Keratinocyte (primary cell): ENCODE data around the gene LACTBL1. TPM values are rescaled to one million over a fixed set of nuclear protein-coding genes. Genes with fewer than 3 reads are reported as not detected.

Experiments used
- DNase-seq: peaks from one replicate; pipeline ENCODE4 v3.0.0-alpha.2; 2011; ENCODE audit warnings: low read depth, missing footprints, low spot score
- FAIRE-seq: peaks from 2 replicates; lab custom pipeline; 2011; peaks lifted over from hg19 to GRCh38; lab: Jason Lieb, UNC
- H2AFZ ChIP-seq: 2 replicates; pipeline ENCODE4 v1.6.0; 2012; ENCODE audit warnings: low read length, control low read depth, inconsistent platforms; ENCODE audit not compliant: control insufficient read depth
- H3K27ac ChIP-seq: 2 replicates; pipeline ENCODE4 v1.5.1; 2011; ENCODE audit warnings: low read length; ENCODE audit not compliant: control insufficient read depth, insufficient read depth
- H3K27me3 ChIP-seq: 3 replicates; pipeline ENCODE4 v1.6.0; 2011; ENCODE audit warnings: low read length; ENCODE audit not compliant: control insufficient read depth, insufficient read depth; ENCODE audit errors: extremely low read depth
- H3K36me3 ChIP-seq, 2 experiments: 2 replicates in 1 of 2; 3 replicates in 1 of 2; pipeline ENCODE4 v1.5.1; 2011; ENCODE audit warnings: low read length in 2 of 2, mild to moderate bottlenecking in 1 of 2; ENCODE audit not compliant: control insufficient read depth in 2 of 2, insufficient read depth in 2 of 2; ENCODE audit errors: extremely low read depth in 1 of 2
- H3K4me1 ChIP-seq: 3 replicates; pipeline ENCODE4 v1.5.1; 2011; ENCODE audit warnings: low read length; ENCODE audit not compliant: control insufficient read depth, insufficient read depth; ENCODE audit errors: extremely low read depth
- H3K4me2 ChIP-seq: 3 replicates; pipeline ENCODE4 v1.6.0; 2011; ENCODE audit warnings: low read depth, low read length; ENCODE audit not compliant: control insufficient read depth, insufficient read depth; ENCODE audit errors: extremely low read depth
- H3K4me3 ChIP-seq, 3 experiments: fragments of 200-600 bp in 1 of 3; sonication (generic) in 1 of 3; 2 replicates in 2 of 3; 3 replicates in 1 of 3; pipeline ENCODE4 v1.5.1; 2011 to 2016; ENCODE audit warnings: low read length in 3 of 3, mild to moderate bottlenecking in 3 of 3, control low read depth in 2 of 3, inconsistent platforms in 1 of 3, low read depth in 1 of 3, mixed read lengths in 1 of 3, mixed run types in 1 of 3, moderate library complexity in 1 of 3; ENCODE audit not compliant: control insufficient read depth in 2 of 3, insufficient read depth in 2 of 3; ENCODE audit errors: extremely low read depth in 1 of 3
- H3K79me2 ChIP-seq: 2 replicates; pipeline ENCODE4 v1.6.0; 2012; ENCODE audit warnings: low read length; ENCODE audit not compliant: control insufficient read depth, insufficient read depth
- H3K9ac ChIP-seq: 3 replicates; pipeline ENCODE4 v1.6.0; 2011; ENCODE audit warnings: low read length; ENCODE audit not compliant: control insufficient read depth, insufficient read depth; ENCODE audit errors: extremely low read depth
- H3K9me1 ChIP-seq: 3 replicates; pipeline ENCODE4 v1.6.0; 2011; ENCODE audit warnings: low read length; ENCODE audit not compliant: control insufficient read depth, insufficient read depth; ENCODE audit errors: extremely low read depth
- H3K9me3 ChIP-seq: 2 replicates; pipeline ENCODE4 v1.5.1; 2012; ENCODE audit warnings: low read depth, low read length; ENCODE audit not compliant: control insufficient read depth
- H4K20me1 ChIP-seq: 3 replicates; pipeline ENCODE4 v1.6.0; 2011; ENCODE audit warnings: low read length; ENCODE audit not compliant: control insufficient read depth, insufficient read depth; ENCODE audit errors: extremely low read depth
- EZH2 ChIP-seq: IDR thresholded peaks from one replicate; pipeline ENCODE4 v1.6.1; 2012; ENCODE audit warnings: inconsistent platforms, mild to moderate bottlenecking, low read length, moderate library complexity
- dilution Hi-C: fragments of 300-500 bp; cut with MboI; formaldehyde crosslinking; loops from one replicate; pipeline ENCODE4 v1.7.0; 2020; ENCODE audit warnings: low sequenced_read_pairs; ENCODE audit not compliant: extremely low pct_ligation_motif_present
- polyA plus RNA-seq, 5 experiments: library from polyadenylated mRNA; depleted of rRNA in 3 of 5; stranded (reverse) in 3 of 5; stranded (forward) in 1 of 5; unstranded in 1 of 5; fragments of >200 nt; gene quantifications; 1 replicate in 1 of 5; 2 replicates in 3 of 5; 3 replicates in 1 of 5; pipeline versions ENCODE4 v1.2.1 to v1.2.3, GENCODE V29; 2011 to 2012; ENCODE audit warnings: missing spikeins in 2 of 5, low read depth in 1 of 5, low replicate concordance in 1 of 5
- TF ChIP-seq, protein P1 (sequence below), 3 experiments: IDR thresholded peaks in 1 of 3; conservative IDR thresholded peaks in 1 of 3; optimal IDR thresholded peaks in 1 of 3; 2 replicates in 2 of 3; 3 replicates in 1 of 3; pipeline versions ENCODE3 to v1.5.1; 2011; ENCODE audit warnings: low read length in 3 of 3, mild to moderate bottlenecking in 3 of 3, moderate library complexity in 2 of 3, control low read depth in 1 of 3, inconsistent platforms in 1 of 3; ENCODE audit not compliant: insufficient read depth in 2 of 3; ENCODE audit errors: extremely low read depth in 1 of 3

LACTBL1 gene
- polyA plus RNA-seq, 1 donor (not counting 4 experiments of a cell fraction or from before 2014, with no cell fraction given), result not detected

GRCh38 chr1:22952694-22953056, 20.0 kb downstream of the LACTBL1 start:
- TF ChIP-seq, protein P1, sequence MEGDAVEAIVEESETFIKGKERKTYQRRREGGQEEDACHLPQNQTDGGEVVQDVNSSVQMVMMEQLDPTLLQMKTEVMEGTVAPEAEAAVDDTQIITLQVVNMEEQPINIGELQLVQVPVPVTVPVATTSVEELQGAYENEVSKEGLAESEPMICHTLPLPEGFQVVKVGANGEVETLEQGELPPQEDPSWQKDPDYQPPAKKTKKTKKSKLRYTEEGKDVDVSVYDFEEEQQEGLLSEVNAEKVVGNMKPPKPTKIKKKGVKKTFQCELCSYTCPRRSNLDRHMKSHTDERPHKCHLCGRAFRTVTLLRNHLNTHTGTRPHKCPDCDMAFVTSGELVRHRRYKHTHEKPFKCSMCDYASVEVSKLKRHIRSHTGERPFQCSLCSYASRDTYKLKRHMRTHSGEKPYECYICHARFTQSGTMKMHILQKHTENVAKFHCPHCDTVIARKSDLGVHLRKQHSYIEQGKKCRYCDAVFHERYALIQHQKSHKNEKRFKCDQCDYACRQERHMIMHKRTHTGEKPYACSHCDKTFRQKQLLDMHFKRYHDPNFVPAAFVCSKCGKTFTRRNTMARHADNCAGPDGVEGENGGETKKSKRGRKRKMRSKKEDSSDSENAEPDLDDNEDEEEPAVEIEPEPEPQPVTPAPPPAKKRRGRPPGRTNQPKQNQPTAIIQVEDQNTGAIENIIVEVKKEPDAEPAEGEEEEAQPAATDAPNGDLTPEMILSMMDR (optimal IDR thresholded peaks at IDR 0.05 in 1 of 3, IDR thresholded peaks at IDR 0.05 in 1 of 3, conservative IDR thresholded peaks at IDR 0.05 in 1 of 3; ENCODE audit: extremely low read depth in 1 of 3, insufficient read depth in 2 of 3, low read length in 3 of 3), result no peak
- no peak for TF ChIP-seq EZH2
- dilution Hi-C loops, result no loop called here
- H3K27me3 ChIP-seq, result peaks cover 33% of the 10 kb centered on the region
- H3K9ac ChIP-seq, result no peak overlapping the region
- no peaks in the 10 kb centered on the region for H3K36me3 ChIP-seq
- H3K27ac ChIP-seq, result no peak overlapping the region
- H3K4me1 ChIP-seq, result no peaks in the 10 kb centered on the region
- H2AFZ ChIP-seq, result no peak overlapping the region
- H3K4me2 ChIP-seq, result no peak overlapping the region
- no peaks in the 10 kb centered on the region for H4K20me1 ChIP-seq
- no peak for FAIRE-seq
- H3K79me2 ChIP-seq, result no peaks in the 10 kb centered on the region
- H3K4me3 ChIP-seq, result no peak overlapping the region
- H3K9me3 ChIP-seq, result no peaks in the 10 kb centered on the region
- no peaks in the 10 kb centered on the region for H3K9me1 ChIP-seq
- DNase-seq, result no peak

- Histone ChIP-seq H3K9me1 (no peaks in the 10 kb centered on the region), H3K4me1 (no peaks in the 10 kb centered on the region), H3K4me3 (no peak overlapping the region), H3K36me3 (no peaks in the 10 kb centered on the region), H3K79me2 (no peaks in the 10 kb centered on the region), H3K27ac (no peak overlapping the region), H3K27me3 (peaks cover 33% of the 10 kb centered on the region), H3K9ac (no peak overlapping the region), H3K9me3 (no peaks in the 10 kb centered on the region), H3K4me2 (no peak overlapping the region), H4K20me1 (no peaks in the 10 kb centered on the region), H2AFZ (no peak overlapping the region)
- no peak for DNase-seq
- no peak for FAIRE-seq
- TF ChIP-seq, protein P1 (optimal IDR thresholded peaks at IDR 0.05 in 1 of 3, IDR thresholded peaks at IDR 0.05 in 1 of 3, conservative IDR thresholded peaks at IDR 0.05 in 1 of 3; ENCODE audit: extremely low read depth in 1 of 3, insufficient read depth in 2 of 3, low read length in 3 of 3), result no peak
- no peak for TF ChIP-seq EZH2
- dilution Hi-C loops, result no loop called here
Observed at GRCh38 chr1:22951796-22952195, 20.9 kb downstream of the LACTBL1 start.
